ENCODE measurements around the gene MTFP1.

GRCh38 chr22:30453731-30454510, 28.4 kb downstream of the MTFP1 start:
- TF ChIP-seq CTCF (IDR thresholded peaks at IDR 0.05) (no peak), EZH2 (IDR thresholded peaks at IDR 0.05; ENCODE audit: borderline replicate concordance, insufficient read depth, low read depth, low read length, poor library complexity, severe bottlenecking) (no peak)

Data from B cell (primary cell).